ENCODE results near the gene CERS1.

Gene CERS1

GRCh38 chr19:18870531-18871172, 25.3 kb downstream of the CERS1 start:
- no peak for DNase-seq

GRCh38 chr19:18869781-18870530, 26.0 kb downstream of the CERS1 start:
- DNase-seq = no peak

GRCh38 chr19:18869023-18869618, 26.8 kb downstream of the CERS1 start:
- no peak for DNase-seq

- DNase-seq = no peak
Measured at GRCh38 chr19:18868380-18869022, 27.5 kb downstream of the CERS1 start.

DNA sequence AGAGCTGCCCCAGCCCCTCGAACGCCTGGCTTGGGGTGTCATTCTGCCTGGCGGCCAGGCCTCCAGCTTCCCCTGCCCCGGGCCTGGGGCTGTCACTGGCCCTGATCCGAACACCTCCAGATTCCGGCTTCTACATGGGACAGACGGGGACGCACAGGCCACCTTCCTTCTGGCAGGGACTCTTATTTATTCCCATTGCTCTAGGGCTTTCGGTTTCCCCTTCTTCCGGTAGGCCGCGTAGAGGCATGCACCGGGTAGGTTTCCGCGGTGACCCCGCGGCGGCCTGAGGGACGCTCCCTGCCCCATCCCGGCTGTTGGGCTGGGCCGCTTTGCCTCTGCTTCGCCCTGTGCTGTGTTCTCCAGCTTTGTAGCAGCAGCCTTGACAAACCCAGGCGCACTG, 28.2 kb downstream of the CERS1 start:
- no peak for DNase-seq

DNA sequence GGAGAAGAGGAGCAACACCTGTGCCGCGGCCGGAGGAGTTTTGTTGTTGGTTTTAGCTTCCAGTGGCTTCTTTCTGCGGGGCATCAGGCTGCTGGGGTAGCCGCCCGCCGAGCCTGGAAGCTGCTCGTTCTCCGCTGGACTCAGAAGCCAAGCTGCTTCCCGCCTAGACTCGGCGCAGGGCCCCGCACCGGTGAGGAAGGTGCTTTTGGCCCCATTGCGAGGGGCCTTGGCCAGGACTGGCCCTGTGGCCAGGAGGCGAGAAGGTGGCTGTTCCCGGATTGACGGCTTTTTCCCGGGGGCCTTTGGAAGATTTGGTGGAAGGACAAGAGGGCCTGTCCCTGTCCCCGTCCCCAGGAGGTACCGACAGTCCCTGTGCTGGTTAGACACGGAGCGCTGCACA, 28.8 kb downstream of the CERS1 start:
- no peak for DNase-seq

- DNase-seq = no peak
Measured at GRCh38 chr19:18866800-18867123, 29.2 kb downstream of the CERS1 start.

DNA sequence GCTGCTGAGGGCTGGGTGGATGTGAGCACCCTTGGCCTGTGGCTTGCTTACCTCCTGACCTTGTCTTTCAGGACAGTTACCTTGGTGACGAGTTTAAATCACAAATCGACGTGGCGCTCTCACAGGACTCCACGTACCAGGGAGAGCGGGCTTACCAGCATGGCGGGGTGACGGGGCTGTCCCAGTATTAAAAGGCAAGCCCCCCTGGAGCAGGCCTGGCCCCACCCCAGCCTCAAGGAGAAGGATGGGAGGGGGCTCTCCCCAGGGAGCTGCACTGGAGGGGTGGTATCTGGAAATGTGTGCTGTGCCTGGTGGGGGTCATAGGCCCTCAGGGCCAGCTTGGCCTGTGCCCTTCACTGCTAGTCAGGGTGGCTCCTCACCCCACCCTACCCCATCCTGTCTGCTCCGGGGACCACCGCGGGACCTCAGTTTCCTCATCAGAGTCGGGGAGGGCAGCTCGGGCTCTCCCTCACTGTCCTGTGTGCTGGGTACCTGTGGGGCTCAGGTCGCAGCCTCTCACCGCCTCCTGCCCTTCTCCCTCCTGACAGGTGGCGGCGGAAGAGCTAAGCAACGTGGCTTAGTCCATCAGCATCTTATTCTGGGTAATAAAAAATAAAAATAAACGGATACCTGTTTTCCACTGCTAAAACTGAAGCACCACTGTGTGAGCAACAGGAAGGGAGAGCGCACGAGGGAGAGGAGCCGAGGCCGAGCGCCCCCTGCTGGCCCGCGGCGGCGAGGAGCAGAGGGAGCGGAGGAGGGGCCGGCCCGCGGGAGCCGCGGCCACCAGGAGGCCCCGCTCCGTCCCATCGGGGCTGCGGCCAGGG, 29.8 kb downstream of the CERS1 start:
- peak; percentile 38 for DNase-seq

DNA sequence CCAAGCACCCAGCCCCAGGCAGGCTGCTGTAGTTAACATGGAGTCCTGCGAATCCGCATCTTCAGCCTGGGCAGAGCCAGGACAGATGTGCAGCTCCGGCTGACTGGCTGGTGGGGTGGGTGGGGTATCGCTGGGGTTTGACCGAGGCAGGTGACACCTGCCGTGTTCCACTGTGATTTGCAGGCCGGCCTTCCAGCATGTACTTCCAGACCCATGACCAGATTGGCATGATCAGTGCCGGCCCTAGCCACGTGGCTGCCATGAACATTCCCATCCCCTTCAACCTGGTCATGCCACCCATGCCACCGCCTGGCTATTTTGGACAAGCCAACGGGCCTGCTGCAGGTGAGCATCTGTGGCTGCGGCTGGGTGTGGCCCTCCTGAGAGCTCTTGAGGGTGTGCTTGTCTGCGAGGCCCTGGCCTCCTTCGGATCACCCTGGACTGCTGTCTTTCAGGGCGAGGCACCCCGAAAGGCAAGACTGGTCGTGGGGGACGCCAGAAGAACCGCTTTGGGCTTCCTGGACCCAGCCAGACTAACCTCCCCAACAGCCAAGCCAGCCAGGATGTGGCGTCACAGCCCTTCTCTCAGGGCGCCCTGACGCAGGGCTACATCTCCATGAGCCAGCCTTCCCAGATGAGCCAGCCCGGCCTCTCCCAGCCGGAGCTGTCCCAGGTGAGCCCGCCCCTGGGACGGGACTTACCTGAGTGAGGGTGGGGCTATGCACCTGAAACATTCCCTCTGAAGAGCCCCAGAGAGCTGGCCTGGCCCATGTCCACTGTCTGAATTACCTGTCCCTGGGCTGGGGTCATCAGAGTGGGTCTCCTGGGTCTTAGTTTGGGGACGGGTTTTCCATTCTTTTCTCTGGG, 30.6 kb downstream of the CERS1 start:
- no peak for DNase-seq

GRCh38 chr19:18863843-18864362, 32.1 kb downstream of the CERS1 start:
- no peak for DNase-seq

DNA sequence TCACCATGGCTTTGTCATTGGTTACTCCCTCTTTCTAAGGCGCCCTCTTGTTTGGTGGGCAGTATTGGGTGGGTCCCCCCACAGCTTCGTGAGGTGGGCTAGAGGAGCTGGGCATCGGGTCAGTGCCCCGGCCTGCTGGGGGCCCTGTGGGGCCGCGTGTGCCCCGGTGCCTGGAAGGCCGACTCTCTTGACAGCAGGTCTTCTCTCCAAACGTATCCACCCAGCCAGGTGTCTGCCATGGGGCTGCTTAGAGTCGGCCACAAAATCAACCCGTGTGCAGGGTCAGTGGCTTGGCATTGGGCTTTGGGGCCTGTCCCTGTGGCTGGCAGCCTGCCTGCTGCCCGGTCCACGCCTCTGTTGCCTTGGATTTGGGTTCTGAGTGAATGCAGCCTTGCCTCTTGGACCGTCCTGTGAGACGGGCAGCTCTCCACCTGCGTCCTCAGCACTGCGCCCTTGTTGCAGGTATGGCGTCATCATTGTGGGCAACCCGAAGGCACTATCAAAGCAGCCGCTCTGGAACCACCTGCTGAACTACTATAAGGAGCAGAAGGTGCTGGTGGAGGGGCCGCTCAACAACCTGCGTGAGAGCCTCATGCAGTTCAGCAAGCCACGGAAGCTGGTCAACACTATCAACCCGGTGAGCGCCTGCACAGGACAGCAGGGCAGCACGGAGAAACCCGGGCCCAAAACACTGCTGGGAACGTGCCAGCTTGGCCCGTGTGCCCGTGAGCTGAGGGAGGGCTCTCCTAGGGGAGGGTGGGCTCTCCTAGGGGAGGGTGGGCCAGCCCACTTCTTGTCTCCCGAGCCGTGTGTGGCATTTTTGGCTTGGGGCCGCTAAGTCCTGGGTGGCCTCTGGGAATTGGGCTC, 32.7 kb downstream of the CERS1 start:
- no peak for DNase-seq

DNA sequence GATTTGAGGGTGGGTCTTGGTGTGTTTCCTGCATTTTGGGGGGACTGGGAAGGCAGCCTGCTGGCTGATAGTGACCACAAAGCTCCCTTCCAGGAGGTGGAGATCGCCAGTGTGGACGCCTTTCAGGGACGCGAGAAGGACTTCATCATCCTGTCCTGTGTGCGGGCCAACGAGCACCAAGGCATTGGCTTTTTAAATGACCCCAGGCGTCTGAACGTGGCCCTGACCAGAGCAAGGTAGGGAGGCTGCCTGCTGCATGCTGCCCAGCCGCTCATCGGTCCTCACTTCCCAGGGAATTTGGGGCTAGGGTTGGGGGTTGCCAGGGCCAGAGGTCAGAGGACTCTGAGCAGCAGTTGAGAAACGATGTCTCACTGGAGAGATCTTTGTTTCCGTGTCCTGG, 34.0 kb downstream of the CERS1 start:
- no peak for DNase-seq

DNA sequence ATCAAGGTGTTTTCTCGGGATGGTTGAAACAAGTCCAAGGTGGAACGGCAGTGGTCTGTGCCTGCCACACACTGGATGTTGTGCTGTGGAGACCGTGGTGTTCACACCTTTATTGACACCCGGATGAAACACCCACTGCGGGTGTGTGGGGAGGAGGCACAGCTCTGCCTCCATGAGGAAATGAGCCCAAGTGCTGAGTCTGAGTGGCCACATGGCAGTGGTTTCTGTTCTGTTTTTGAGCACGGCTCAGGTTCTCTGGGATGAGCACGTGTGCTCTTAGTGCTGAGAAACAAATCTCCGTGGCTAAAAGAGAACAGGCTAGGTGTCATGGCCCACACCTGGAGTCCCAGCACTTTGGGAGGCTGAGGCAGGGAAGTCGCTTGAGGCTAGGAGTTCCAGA, 34.7 kb downstream of the CERS1 start:
- no peak for DNase-seq

GRCh38 chr19:18860725-18861124, 35.2 kb downstream of the CERS1 start:
- DNase-seq = no peak

GRCh38 chr19:18860302-18860700, 35.7 kb downstream of the CERS1 start:
- DNase-seq = no peak

- no peak for DNase-seq
Measured at GRCh38 chr19:18859676-18860301, 36.2 kb downstream of the CERS1 start.

DNA sequence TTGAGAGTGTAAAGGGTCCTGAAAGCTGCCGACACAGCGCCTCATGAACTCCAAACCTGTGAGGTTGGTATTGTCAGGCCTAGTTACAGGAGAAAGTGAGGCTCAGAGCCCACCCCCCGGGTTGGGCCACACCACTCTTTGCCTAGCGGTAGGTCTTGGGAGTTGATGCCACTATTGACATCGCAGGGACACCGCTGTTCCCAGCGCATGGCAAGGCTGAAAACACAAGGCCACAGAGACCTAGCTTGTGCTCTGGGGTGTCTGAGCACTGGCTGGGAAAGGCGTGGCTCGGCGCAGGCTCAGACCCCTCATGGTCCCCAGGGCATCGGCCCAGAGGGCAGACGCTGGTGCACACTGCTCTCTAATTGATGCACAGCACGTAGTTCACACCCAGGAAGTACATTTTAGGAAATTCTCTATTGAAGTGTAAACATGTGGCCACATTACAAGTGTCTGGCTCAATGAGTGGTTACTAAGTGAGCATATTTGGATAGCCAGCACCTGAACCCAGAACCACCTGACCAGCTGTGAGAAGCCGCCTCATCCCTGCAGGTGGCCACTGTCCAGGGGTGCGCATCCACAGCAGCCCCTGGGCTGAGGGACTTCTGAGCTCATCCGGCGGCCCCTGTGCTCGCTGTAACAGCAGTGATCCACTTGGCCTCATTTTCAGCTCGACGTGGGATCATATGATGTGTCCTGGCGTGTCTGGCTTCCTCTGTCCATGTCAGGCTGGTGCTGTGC, 36.9 kb downstream of the CERS1 start:
- DNase-seq = no peak

- DNase-seq = no peak
Measured at GRCh38 chr19:18857223-18857622, 38.7 kb downstream of the CERS1 start.

- no peak for DNase-seq
Measured at GRCh38 chr19:18856385-18857126, 39.4 kb downstream of the CERS1 start.

Data from CD4-positive, alpha-beta T cell treated with Interleukin-4 for 4 hours (primary cell).